NCI-H1694 treated with DMSO at 0.1 percent for 48 hours (cell line): ENCODE measurements around the gene CDK12.
"Not testable (repeated sequence)": the region's sequence is repeated elsewhere in the genome, so short reads cannot be mapped to it uniquely, and the experiment has no call there.

ENCODE experiments used
- DNase-seq: peaks from one replicate; lab custom pipeline; 2025; lab: John Stamatoyannopoulos, UW

CDK12 gene

DNA sequence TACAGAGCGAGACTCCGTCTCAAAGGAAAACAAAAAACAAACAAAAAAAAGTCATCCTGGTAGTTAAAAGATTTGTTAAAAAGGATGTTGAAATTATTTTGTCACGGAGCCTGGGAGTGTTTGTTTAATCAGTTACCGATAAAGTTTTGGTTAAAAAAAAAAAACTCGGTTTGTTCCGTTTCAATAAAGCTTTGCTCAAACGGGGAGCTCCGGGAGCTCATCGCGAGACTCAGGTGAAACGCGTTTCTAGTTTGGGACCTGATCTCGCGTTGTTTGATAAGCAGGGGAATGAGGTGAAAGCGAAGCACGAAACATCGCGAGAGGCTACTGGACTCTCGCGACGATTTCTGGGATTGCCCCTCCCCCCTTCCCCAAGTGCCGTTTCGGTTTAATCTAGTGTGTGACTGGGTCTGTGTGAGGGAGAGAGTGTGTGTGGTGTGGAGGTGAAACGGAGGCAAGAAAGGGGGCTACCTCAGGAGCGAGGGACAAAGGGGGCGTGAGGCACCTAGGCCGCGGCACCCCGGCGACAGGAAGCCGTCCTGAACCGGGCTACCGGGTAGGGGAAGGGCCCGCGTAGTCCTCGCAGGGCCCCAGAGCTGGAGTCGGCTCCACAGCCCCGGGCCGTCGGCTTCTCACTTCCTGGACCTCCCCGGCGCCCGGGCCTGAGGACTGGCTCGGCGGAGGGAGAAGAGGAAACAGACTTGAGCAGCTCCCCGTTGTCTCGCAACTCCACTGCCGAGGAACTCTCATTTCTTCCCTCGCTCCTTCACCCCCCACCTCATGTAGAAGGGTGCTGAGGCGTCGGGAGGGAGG is at the start of gene CDK12:
Gene CDK12, plus strand, starts transcription at position 374 of the 813 bp plus-strand sequence. CDS start 586 bp downstream, outside the sequence.
- peak; percentile 99 for DNase-seq

- no peak for DNase-seq
Measured at GRCh38 chr17:39416141-39416540, 45.1 kb upstream of the CDK12 start.

DNA sequence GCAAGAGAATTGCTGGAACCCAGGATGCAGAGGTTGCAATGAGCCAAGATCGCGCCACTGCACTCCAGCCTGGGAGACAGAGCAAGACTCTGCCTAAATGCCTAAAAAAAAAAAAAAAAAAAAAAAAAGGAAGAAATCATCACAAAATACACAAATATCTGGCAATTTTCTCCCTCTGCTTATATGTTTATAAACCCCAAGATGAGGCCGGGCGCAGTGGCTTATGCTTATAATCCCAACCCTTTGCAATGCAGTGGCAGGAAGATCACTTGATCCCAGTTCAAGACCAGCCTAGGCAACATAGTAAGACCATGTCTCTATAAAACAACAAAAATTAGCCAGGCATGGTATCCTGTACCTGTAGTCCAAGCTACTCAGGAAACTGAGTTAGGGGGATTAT is 31.7 kb upstream of the CDK12 start:
- no peak for DNase-seq

- DNase-seq: not testable (repeated sequence)
Measured at GRCh38 chr17:39439868-39440267, 21.4 kb upstream of the CDK12 start.

GRCh38 chr17:39443326-39443725 is 18.0 kb upstream of the CDK12 start:
- DNase-seq: no peak

- no peak for DNase-seq
Measured at GRCh38 chr17:39447561-39447960, 13.7 kb upstream of the CDK12 start.

GRCh38 chr17:39450051-39450450 is 11.2 kb upstream of the CDK12 start:
- no peak for DNase-seq

- peak; percentile 100 for DNase-seq
Measured at GRCh38 chr17:39450847-39451581, 10.3 kb upstream of the CDK12 start, which contains the start of gene MED1. MED1 (minus strand) TSS chr17:39451263; CDS start chr17:39451062, 201 bp downstream.

GRCh38 chr17:39455919-39456318 is 5.4 kb upstream of the CDK12 start:
- DNase-seq: no peak

GRCh38 chr17:39461926-39462569 is 762 bp downstream of the CDK12 start:
- DNase-seq: no peak

- DNase-seq: no peak
Measured at GRCh38 chr17:39462631-39463375, 1.5 kb downstream of the CDK12 start.

DNA sequence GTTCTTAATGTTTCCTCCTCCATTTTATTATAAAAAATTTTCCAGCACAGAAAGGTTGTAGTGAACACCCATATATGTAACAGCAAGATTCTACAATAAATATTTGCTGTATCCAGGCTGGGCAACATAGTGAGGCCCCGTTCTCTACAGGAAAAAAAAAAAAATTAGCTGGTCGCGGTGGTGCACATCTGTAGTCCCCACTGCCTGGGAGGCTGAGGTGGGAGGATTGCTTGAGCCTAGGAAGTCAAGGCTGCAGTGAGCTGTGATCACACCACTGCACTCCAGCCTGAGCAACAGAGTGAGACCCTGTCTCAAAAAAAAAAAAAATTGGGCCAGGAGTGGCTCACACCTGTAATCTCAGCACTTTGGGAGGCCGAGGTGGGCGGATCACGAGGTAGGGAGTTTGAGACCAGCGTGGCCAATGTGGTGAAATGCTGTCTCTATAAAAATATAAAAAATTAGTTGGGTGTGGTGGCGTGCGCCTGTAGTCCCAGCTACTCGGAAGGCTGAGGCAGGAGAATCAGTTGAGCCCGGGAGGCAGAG is 3.4 kb downstream of the CDK12 start:
- not testable (repeated sequence) for DNase-seq

DNA sequence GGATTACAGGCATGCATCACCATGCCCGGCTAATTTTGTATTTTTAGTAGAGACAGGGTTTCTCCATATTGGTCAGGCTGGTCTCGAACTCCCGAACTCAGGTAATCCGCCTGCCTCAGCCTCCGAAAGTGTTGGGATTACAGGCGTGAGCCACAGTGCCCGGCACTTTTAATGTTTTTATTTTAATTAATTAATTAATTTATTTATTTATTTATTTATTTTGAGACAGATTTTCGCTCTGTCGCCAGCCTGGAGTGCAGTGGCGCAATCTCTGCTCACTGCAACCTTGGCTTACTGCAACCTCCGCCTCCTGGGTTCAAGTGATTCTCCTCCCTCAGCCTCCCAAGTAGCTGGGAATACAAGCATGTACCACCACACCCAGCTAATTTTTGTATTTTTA is 7.3 kb downstream of the CDK12 start:
- DNase-seq: not testable (repeated sequence)

GRCh38 chr17:39473310-39473709 is 12.0 kb downstream of the CDK12 start:
- DNase-seq: no peak

DNA sequence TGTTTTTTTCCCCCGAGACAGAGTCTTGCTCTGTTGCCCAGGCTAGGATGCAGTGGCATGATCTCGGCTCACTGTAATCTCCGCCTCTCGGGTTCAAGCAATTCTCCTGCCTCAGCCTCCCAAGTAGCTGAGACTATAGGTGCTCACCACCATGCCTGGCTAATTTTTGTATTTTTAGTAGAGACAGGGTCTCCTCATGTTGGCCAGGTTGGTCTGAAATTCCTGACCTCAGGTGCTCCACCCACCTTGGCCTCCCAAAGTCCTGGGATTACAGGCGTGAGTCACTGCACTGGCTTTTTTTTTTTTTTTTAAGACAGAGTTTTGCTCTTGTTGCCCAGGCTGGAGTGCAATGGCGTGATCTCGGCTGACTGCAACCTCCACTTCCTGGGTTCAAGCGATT is 18.3 kb downstream of the CDK12 start:
- DNase-seq: not testable (repeated sequence)

- no peak for DNase-seq
Measured at GRCh38 chr17:39483506-39483905, 22.2 kb downstream of the CDK12 start.

- DNase-seq: no peak
Measured at GRCh38 chr17:39484178-39484577, 22.9 kb downstream of the CDK12 start.

GRCh38 chr17:39485555-39485954 is 24.3 kb downstream of the CDK12 start:
- no peak for DNase-seq

GRCh38 chr17:39486242-39486641 is 25.0 kb downstream of the CDK12 start:
- no peak for DNase-seq

- DNase-seq: not testable (repeated sequence)
Measured at GRCh38 chr17:39487490-39487889, 26.2 kb downstream of the CDK12 start.

- no peak for DNase-seq
Measured at GRCh38 chr17:39487946-39488345, 26.7 kb downstream of the CDK12 start.

GRCh38 chr17:39496921-39497320 is 35.6 kb downstream of the CDK12 start:
- DNase-seq: not testable (repeated sequence)
